Measurements from ENCODE around the gene ZNF597. TPM values are rescaled to one million over a fixed set of nuclear protein-coding genes. Genes with fewer than 3 reads are reported as not detected.

ZNF597 gene
- total and polyA plus RNA-seq, 4 donors, result 1.5 to 4.2 (median 2.4) TPM

DNA sequence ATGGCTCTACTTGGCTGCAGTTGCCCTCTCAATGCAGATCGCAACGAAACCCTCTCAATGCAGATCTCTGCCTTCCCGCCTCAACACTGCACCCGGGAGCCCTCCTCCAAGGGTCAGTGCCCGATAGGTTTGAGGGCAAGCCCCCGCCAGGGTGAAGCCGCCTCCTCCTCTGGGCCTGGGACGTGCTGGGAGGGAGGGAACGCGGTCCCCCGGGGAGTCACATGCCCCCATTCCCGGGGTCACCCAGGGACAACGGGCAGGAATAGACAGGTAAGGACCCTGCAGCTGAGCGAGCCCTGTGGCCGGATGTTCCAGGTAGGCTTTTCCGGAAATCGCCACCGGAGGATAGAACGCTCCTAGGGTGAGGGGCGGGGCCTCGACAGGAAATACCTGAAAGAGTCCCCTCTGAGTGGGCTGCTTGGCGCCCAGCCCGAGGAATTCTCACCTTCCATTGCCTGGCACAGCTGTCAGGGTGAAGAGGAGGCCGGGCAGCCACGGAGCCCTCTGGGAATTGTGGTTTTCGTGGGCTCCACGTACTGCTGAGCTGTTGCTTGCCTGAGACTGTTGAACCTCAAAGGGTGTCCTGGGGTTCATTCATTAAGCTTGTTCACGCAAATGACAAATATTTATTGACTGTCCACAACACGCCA is 29.4 kb downstream of the ZNF597 start:
- TF ChIP-seq, protein P1, sequence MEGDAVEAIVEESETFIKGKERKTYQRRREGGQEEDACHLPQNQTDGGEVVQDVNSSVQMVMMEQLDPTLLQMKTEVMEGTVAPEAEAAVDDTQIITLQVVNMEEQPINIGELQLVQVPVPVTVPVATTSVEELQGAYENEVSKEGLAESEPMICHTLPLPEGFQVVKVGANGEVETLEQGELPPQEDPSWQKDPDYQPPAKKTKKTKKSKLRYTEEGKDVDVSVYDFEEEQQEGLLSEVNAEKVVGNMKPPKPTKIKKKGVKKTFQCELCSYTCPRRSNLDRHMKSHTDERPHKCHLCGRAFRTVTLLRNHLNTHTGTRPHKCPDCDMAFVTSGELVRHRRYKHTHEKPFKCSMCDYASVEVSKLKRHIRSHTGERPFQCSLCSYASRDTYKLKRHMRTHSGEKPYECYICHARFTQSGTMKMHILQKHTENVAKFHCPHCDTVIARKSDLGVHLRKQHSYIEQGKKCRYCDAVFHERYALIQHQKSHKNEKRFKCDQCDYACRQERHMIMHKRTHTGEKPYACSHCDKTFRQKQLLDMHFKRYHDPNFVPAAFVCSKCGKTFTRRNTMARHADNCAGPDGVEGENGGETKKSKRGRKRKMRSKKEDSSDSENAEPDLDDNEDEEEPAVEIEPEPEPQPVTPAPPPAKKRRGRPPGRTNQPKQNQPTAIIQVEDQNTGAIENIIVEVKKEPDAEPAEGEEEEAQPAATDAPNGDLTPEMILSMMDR (IDR thresholded peaks at IDR 0.05; ENCODE audit: control extremely low read depth, extremely low read depth), result no peak
- H3K36me3 ChIP-seq (ENCODE audit: control insufficient read depth in 4 of 4, insufficient read depth in 4 of 4, low read length in 4 of 4), result peaks cover 1 to 9% (median 5%) of the 10 kb centered on the region in 4 donors
- no peaks in the 10 kb centered on the region for H3K4me1 ChIP-seq (ENCODE audit: control insufficient read depth in 5 of 5, insufficient read depth in 5 of 5, low read length in 5 of 5)
- DNase-seq, result no peak
- WGBS, 2 donors, result 38 to 47% methylated on average over 29 of the region's 29 CpGs
- peaks cover 5 to 54% (median 28%) of the 10 kb centered on the region in 4 donors for H3K9me3 ChIP-seq (ENCODE audit: control insufficient read depth in 4 of 4, insufficient read depth in 3 of 4, low read length in 3 of 4)
- H3K27me3 ChIP-seq (ENCODE audit: control insufficient read depth in 3 of 3, insufficient read depth in 3 of 3, low read length in 2 of 3), result no peaks in the 10 kb centered on the region
- ATAC-seq (ENCODE audit: insufficient read depth, low FRiP score), result no peak
- H3K27ac ChIP-seq (ENCODE audit: low read depth in 1 of 2, low read length in 1 of 2), result no peak overlapping the region
- H3K9ac ChIP-seq (ENCODE audit: insufficient read depth in 1 of 2, low read length in 2 of 2), result no peak overlapping the region
- no peak overlapping the region for H3K4me3 ChIP-seq

DNA sequence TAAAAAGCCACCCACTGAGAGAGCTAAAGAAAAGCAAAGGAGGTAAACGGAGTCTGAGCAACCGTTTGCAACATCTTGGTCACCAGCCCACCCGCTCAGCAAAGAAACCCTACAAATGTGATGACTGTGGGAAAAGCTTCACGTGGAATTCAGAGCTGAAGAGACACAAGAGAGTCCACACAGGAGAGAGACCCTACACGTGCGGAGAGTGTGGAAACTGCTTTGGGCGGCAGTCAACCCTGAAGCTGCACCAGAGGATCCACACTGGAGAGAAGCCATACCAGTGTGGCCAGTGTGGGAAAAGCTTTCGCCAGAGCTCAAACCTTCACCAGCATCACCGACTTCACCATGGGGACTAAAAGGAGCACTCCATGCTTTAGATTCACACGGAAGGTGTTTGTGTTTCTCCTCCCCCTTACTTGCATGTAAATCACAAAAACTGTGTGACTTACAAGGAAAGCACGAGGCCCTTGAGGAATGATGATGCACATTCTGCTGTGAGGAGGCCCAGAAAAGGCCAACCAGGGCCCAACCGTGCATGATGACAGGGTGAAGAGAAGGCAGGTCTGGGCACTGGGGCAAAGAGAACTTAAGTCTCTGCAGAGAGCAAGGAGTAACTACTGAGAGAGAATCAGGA is 34.6 kb downstream of the ZNF597 start:
- H3K27me3 ChIP-seq (ENCODE audit: control insufficient read depth in 3 of 3, insufficient read depth in 3 of 3, low read length in 2 of 3), result no peaks in the 10 kb centered on the region
- H3K9me3 ChIP-seq (ENCODE audit: control insufficient read depth in 4 of 4, insufficient read depth in 3 of 4, low read length in 3 of 4), result peaks cover 29 to 73% (median 43%) of the 10 kb centered on the region in 4 donors
- H3K36me3 ChIP-seq (ENCODE audit: control insufficient read depth in 4 of 4, insufficient read depth in 4 of 4, low read length in 4 of 4), result peaks cover 16 to 58% (median 45%) of the 10 kb centered on the region in 4 donors
- 97% methylated on average over 12 of the region's 12 CpGs for WGBS, 2 donors
- no peak for ATAC-seq (ENCODE audit: insufficient read depth, low FRiP score)
- TF ChIP-seq, protein P1 (IDR thresholded peaks at IDR 0.05; ENCODE audit: control extremely low read depth, extremely low read depth), result no peak
- H3K4me1 ChIP-seq (ENCODE audit: control insufficient read depth in 5 of 5, insufficient read depth in 5 of 5, low read length in 5 of 5), result no peaks in the 10 kb centered on the region
- no peak overlapping the region for H3K27ac ChIP-seq (ENCODE audit: low read depth in 1 of 2, low read length in 1 of 2)
- H3K9ac ChIP-seq (ENCODE audit: insufficient read depth in 1 of 2, low read length in 2 of 2), result no peak overlapping the region
- H3K4me3 ChIP-seq, result no peak overlapping the region
- no peak for DNase-seq

DNA sequence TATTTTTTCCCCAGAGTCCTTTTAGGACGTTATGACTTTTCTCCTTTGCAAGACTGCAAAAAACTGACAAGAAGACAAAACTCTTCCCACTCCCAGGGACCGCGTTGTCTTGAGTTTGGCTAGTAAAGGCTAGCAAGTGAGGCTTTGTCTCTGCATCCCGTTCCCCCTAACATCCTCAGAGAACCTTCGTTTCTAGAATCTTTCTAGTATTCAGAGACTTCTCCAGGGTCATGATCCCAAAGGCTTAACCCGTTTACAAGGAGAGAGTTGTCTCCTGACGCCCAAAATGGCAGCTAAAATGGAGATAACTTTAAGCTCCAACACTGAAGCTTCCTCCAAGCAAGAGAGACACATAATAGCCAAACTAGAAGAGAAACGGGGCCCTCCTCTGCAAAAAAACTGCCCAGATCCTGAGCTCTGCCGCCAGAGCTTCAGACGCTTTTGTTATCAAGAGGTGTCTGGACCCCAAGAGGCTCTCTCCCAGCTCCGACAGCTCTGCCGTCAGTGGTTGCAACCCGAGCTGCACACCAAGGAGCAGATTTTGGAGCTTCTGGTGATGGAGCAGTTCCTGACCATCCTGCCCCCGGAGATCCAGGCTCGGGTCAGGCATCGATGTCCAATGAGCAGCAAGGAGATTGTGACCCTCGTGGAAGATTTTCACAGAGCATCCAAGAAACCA is 41.4 kb downstream of the ZNF597 start:
- Histone ChIP-seq H3K4me1 (ENCODE audit: control insufficient read depth in 5 of 5, insufficient read depth in 5 of 5, low read length in 5 of 5) (peaks cover 0 to 13% (median 6%) of the 10 kb centered on the region in 5 donors), H3K9me3 (ENCODE audit: control insufficient read depth in 4 of 4, insufficient read depth in 3 of 4, low read length in 3 of 4) (peaks cover 10 to 38% (median 20%) of the 10 kb centered on the region in 4 donors), H3K9ac (ENCODE audit: insufficient read depth in 1 of 2, low read length in 2 of 2) (peak overlapping the region; percentile 25 to 88), H3K4me3 (peak overlapping the region; percentile 78), H3K27ac (ENCODE audit: low read depth in 1 of 2, low read length in 1 of 2) (peak overlapping the region; percentile 13 to 75), H3K36me3 (ENCODE audit: control insufficient read depth in 4 of 4, insufficient read depth in 4 of 4, low read length in 4 of 4) (peaks cover 14 to 50% (median 38%) of the 10 kb centered on the region in 4 donors), H3K27me3 (ENCODE audit: control insufficient read depth in 3 of 3, insufficient read depth in 3 of 3, low read length in 2 of 3) (no peaks in the 10 kb centered on the region)
- DNase-seq (peak; percentile 20 to 30 (median 23)), ATAC-seq (ENCODE audit: insufficient read depth, low FRiP score) (no peak)
- 35 to 43% methylated on average over 17 of the region's 17 CpGs for WGBS, 2 donors
- TF ChIP-seq, protein P1 (IDR thresholded peaks at IDR 0.05; ENCODE audit: control extremely low read depth, extremely low read depth), result no peak

All from lung (tissue), 12 donors.